Parathyroid adenoma (tissue), 2 donors: ENCODE measurements around the gene ELOVL7.

Experiments used
- H2AFZ ChIP-seq: fragments of 300-600 bp; sonication (generic); one replicate; pipeline ENCODE4 v1.7.0; 2017; ENCODE audit warnings: antibody characterized with exemption, mild to moderate bottlenecking
- H3K27ac ChIP-seq: fragments of 300-600 bp; sonication (generic); one replicate; pipeline ENCODE4 v1.7.0; 2017
- H3K27me3 ChIP-seq: fragments of 300-600 bp; sonication (generic); one replicate; pipeline ENCODE4 v1.7.0; 2017; ENCODE audit warnings: low read length; ENCODE audit not compliant: control insufficient read depth, insufficient read depth
- H3K36me3 ChIP-seq: fragments of 300-600 bp; sonication (generic); one replicate; pipeline ENCODE4 v1.7.0; 2017; ENCODE audit warnings: low read length; ENCODE audit not compliant: control insufficient read depth, insufficient read depth
- H3K4me1 ChIP-seq: fragments of 300-600 bp; sonication (generic); one replicate; pipeline ENCODE4 v1.7.0; 2017; ENCODE audit warnings: control low read depth
- H3K4me2 ChIP-seq: fragments of 300-600 bp; sonication (generic); one replicate; pipeline ENCODE4 v1.7.0; 2017; ENCODE audit warnings: low read length
- H3K4me3 ChIP-seq: fragments of 300-600 bp; sonication (generic); one replicate; pipeline ENCODE4 v1.7.0; 2017; ENCODE audit warnings: low read depth, low read length
- H3K79me2 ChIP-seq: fragments of 300-600 bp; sonication (generic); one replicate; pipeline ENCODE4 v1.7.0; 2017; ENCODE audit warnings: control low read depth
- H3K9ac ChIP-seq: fragments of 300-600 bp; sonication (generic); one replicate; pipeline ENCODE4 v1.7.0; 2017; ENCODE audit warnings: mild to moderate bottlenecking
- H3K9me3 ChIP-seq: fragments of 300-600 bp; sonication (generic); one replicate; pipeline ENCODE4 v1.7.0; 2017; ENCODE audit warnings: low read length; ENCODE audit not compliant: control insufficient read depth
- TF ChIP-seq, protein P1 (sequence below): fragments of 300-600 bp; sonication (generic); IDR thresholded peaks from one replicate; pipeline ENCODE4 v1.7.0; 2017; ENCODE audit warnings: antibody characterized with exemption, mild to moderate bottlenecking
- donor health status: primary hyperparathyroidism.

The ELOVL7 gene

DNA sequence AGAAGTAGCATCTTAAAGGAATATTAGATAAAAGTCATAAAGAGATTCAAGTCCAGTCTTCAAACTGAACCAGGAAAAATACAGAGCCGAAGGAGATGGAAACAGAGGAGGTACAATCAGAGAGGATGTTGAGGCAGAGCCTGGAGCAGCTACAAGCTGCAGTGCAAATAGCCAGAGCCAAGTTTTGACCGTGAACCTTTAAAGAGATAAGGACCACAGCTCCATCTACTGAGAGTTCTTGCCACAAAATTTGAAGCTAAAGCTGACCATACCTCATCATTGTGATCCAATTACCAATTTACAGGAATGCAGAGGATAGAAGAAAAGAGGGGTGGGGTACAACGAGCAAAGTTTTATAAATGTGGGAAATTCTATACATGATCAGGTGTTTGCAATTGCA lies 133.7 kb downstream of the ELOVL7 start:
- no peaks in the 10 kb centered on the region for H3K4me1 ChIP-seq
- no peak overlapping the region for H3K27ac ChIP-seq
- no peak overlapping the region for H2AFZ ChIP-seq
- no peak overlapping the region for H3K9ac ChIP-seq
- no peak overlapping the region for H3K4me3 ChIP-seq
- H3K9me3 ChIP-seq = no peaks in the 10 kb centered on the region
- H3K4me2 ChIP-seq = no peak overlapping the region
- no peaks in the 10 kb centered on the region for H3K27me3 ChIP-seq
- no peaks in the 10 kb centered on the region for H3K79me2 ChIP-seq
- H3K36me3 ChIP-seq = no peaks in the 10 kb centered on the region
- TF ChIP-seq, protein P1, sequence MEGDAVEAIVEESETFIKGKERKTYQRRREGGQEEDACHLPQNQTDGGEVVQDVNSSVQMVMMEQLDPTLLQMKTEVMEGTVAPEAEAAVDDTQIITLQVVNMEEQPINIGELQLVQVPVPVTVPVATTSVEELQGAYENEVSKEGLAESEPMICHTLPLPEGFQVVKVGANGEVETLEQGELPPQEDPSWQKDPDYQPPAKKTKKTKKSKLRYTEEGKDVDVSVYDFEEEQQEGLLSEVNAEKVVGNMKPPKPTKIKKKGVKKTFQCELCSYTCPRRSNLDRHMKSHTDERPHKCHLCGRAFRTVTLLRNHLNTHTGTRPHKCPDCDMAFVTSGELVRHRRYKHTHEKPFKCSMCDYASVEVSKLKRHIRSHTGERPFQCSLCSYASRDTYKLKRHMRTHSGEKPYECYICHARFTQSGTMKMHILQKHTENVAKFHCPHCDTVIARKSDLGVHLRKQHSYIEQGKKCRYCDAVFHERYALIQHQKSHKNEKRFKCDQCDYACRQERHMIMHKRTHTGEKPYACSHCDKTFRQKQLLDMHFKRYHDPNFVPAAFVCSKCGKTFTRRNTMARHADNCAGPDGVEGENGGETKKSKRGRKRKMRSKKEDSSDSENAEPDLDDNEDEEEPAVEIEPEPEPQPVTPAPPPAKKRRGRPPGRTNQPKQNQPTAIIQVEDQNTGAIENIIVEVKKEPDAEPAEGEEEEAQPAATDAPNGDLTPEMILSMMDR = no peak

DNA sequence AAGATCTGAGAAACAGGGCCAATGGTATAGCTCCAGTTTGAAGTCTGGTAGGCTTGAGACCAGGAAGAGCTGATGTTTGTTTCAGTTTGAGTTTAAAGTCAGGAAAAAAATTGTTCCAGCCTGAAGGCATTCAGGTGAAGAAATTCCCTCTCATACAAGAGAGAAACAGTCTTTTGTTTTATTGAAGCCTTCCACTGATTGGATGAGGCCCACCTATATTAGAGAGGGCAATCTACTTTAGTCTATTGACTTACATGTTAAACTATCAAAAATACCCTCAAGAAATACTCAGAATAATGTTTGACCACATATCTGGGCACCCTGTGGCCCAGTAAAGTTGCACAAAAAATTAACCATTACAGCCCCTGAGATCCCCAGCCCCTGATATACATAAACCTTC lies 138.9 kb downstream of the ELOVL7 start:
- no peaks in the 10 kb centered on the region for H3K36me3 ChIP-seq
- no peaks in the 10 kb centered on the region for H3K27me3 ChIP-seq
- no peak overlapping the region for H3K4me2 ChIP-seq
- no peaks in the 10 kb centered on the region for H3K79me2 ChIP-seq
- H3K9me3 ChIP-seq = no peaks in the 10 kb centered on the region
- no peak overlapping the region for H3K4me3 ChIP-seq
- H3K4me1 ChIP-seq = peaks cover 6% of the 10 kb centered on the region
- no peak overlapping the region for H2AFZ ChIP-seq
- H3K27ac ChIP-seq = no peak overlapping the region
- no peak overlapping the region for H3K9ac ChIP-seq
- TF ChIP-seq, protein P1 = no peak

DNA sequence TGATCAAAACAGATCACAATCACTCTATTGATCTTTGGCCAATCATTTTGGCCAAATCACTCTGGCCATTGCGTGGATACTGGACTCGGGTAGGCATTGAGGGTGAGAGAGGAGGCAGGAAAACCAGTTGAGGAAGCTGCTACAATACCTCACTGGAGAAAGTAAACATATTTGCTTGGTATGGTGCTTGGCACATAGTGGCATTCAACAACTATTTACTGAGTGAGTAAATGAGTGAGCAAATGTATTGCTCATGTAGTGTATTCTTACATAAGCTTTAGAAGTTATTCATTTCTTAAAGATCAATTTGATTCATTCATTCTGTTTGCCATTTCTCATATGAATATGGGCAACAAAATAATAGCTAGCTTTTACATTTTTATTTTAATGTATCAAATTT lies 140.1 kb downstream of the ELOVL7 start:
- peaks cover 6% of the 10 kb centered on the region for H3K4me1 ChIP-seq
- TF ChIP-seq, protein P1 = no peak
- no peak overlapping the region for H3K4me3 ChIP-seq
- no peak overlapping the region for H3K4me2 ChIP-seq
- H2AFZ ChIP-seq = no peak overlapping the region
- no peaks in the 10 kb centered on the region for H3K9me3 ChIP-seq
- no peaks in the 10 kb centered on the region for H3K36me3 ChIP-seq
- no peak overlapping the region for H3K27ac ChIP-seq
- no peaks in the 10 kb centered on the region for H3K79me2 ChIP-seq
- H3K27me3 ChIP-seq = no peaks in the 10 kb centered on the region
- no peak overlapping the region for H3K9ac ChIP-seq
